ENCODE data around the gene ENPP7.

DNA sequence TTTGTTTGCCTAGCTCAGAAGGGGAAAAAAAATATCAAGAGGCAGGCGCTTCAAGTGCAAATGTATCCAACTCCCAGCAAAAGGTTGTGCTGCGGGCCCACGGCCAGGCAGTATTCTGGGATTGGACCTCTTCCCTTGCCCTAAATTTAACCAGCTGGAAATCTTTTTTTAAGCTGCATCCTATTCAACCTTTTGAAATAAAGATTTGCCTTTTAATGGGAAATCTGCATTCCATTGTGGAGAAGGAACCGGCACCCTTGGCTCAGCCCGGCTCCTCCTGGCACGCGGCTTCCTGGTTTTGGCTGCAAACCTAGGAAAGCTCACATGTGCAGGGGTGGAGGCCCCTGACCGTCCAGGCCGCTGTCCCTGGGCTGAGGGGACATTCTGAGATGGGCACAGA lies 38.8 kb upstream of the ENPP7 start:
- TF ChIP-seq POLR2A (IDR thresholded peaks at IDR 0.05; ENCODE audit: low read depth, low read length) (no peak), TAF1 (IDR thresholded peaks at IDR 0.05; ENCODE audit: low read depth, low read length) (no peak), POLR2AphosphoS5 (IDR thresholded peaks at IDR 0.05; ENCODE audit: low read depth, low read length) (no peak), SPI1 (IDR thresholded peaks at IDR 0.05; ENCODE audit: low read depth, low read length) (no peak), PAX5 (IDR thresholded peaks at IDR 0.05; ENCODE audit: insufficient read depth, low read length, severe bottlenecking) (no peak), POU2F2 (IDR thresholded peaks at IDR 0.05; ENCODE audit: low read depth, low read length) (no peak)

Data from GM12891 (cell line).